HepG2 (cell line): ENCODE measurements around the gene PDLIM5. TPM values are rescaled to one million over a fixed set of nuclear protein-coding genes. Genes with fewer than 3 reads are reported as not detected.

ENCODE experiments used
- EED ChIP-seq: sonication (generic); formaldehyde crosslinking; IDR thresholded peaks from 2 replicates; pipeline ENCODE4 v1.5.0; 2020; ENCODE audit warnings: mild to moderate bottlenecking, missing genetic modification reagents
- GABPA ChIP-seq, 2 experiments: IDR thresholded peaks; 2 replicates each; pipeline ENCODE4 v1.6.1; 2011 to 2016; ENCODE audit warnings: low read depth in 2 of 2, low read length in 1 of 2, missing biosample characterization in 1 of 2, missing genetic modification characterization in 1 of 2
- NFE2L2 ChIP-seq: fragments of 150-350 bp; IDR thresholded peaks from 2 replicates; pipeline ENCODE4 v1.6.1; 2014; ENCODE audit warnings: low read length
- POLR2AphosphoS2 ChIP-seq: IDR thresholded peaks from 2 replicates; pipeline ENCODE4 v1.6.1; 2011; ENCODE audit warnings: low read depth, low read length, improper control_type of control experiment
- ZFP82 ChIP-seq: sonication (generic); formaldehyde crosslinking; IDR thresholded peaks from 2 replicates; pipeline ENCODE4 v1.5.1; 2020; ENCODE audit warnings: mild to moderate bottlenecking, missing genetic modification reagents, borderline replicate concordance
- ZFY ChIP-seq: sonication (generic); formaldehyde crosslinking; IDR thresholded peaks from 2 replicates; pipeline ENCODE4 v1.4.0; 2020; ENCODE audit warnings: missing genetic modification reagents
- ZHX2 ChIP-seq, 2 experiments: sonication (generic) in 1 of 2; formaldehyde crosslinking in 1 of 2; IDR thresholded peaks; 2 replicates each; pipeline versions ENCODE4 v1.6.1 to v1.9.0; 2014 to 2022; ENCODE audit warnings: antibody characterized with exemption in 1 of 2, borderline replicate concordance in 1 of 2, inconsistent platforms in 1 of 2, low read depth in 1 of 2, missing genetic modification reagents in 1 of 2
- ZNF350 ChIP-seq: sonication (generic); formaldehyde crosslinking; IDR thresholded peaks from 2 replicates; pipeline ENCODE4 v1.4.0; 2020; ENCODE audit warnings: mild to moderate bottlenecking, low read depth, missing genetic modification reagents, borderline replicate concordance
- ZNF724P ChIP-seq: sonication (generic); formaldehyde crosslinking; IDR thresholded peaks from 2 replicates; pipeline ENCODE4 v1.8.0; 2022; ENCODE audit warnings: missing genetic modification reagents, borderline replicate concordance
- ZNF766 ChIP-seq: sonication (generic); formaldehyde crosslinking; IDR thresholded peaks from 2 replicates; pipeline ENCODE4 v1.5.0; 2020; ENCODE audit warnings: missing genetic modification reagents, borderline replicate concordance
- ZNF781 ChIP-seq: sonication (generic); formaldehyde crosslinking; IDR thresholded peaks from 2 replicates; pipeline ENCODE4 v1.5.1; 2020; ENCODE audit warnings: borderline replicate concordance, mild to moderate bottlenecking, missing genetic modification reagents; ENCODE audit errors: not compliant biosample characterization
- ZNF800 ChIP-seq: sonication (generic); formaldehyde crosslinking; IDR thresholded peaks from 2 replicates; pipeline ENCODE4 v1.4.0; 2020; ENCODE audit warnings: missing genetic modification reagents
- ZNF839 ChIP-seq: sonication (generic); formaldehyde crosslinking; IDR thresholded peaks from 2 replicates; pipeline ENCODE4 v1.4.0; 2020; ENCODE audit warnings: missing genetic modification reagents, mild to moderate bottlenecking, borderline replicate concordance
- polyA plus RNA-seq, 8 experiments: library from polyadenylated mRNA; depleted of rRNA in 3 of 8; stranded (reverse) in 7 of 8; unstranded in 1 of 8; fragments of >200 nt; fragmentation: Illumina TruSeq in 4 of 8; extraction: Trizol in 4 of 8; gene quantifications; 2 replicates each; pipeline versions ENCODE4 v1.2.1 to v1.2.3, GENCODE V29; 2011 to 2016; ENCODE audit warnings: low read depth in 4 of 8, missing spikeins in 1 of 8, mixed read lengths in 1 of 8; ENCODE audit not compliant: insufficient read depth in 1 of 8
- total RNA-seq, 5 experiments: library from RNA; depleted of rRNA; stranded (reverse); fragments of >200 nt; fragmentation: Illumina TruSeq; extraction: Trizol; gene quantifications; 2 replicates each; pipeline ENCODE4 v1.2.3, GENCODE V29; 2016; ENCODE audit warnings: low read depth in 1 of 5
- TF ChIP-seq, protein P1 (sequence below): sonication (generic); formaldehyde crosslinking; IDR thresholded peaks from 2 replicates; pipeline ENCODE4 v1.5.1; 2020; ENCODE audit warnings: missing genetic modification reagents, mild to moderate bottlenecking, borderline replicate concordance
- TF ChIP-seq, protein P2 (sequence below): sonication (generic); formaldehyde crosslinking; IDR thresholded peaks from 2 replicates; pipeline ENCODE4 v1.5.0; 2020; ENCODE audit warnings: mild to moderate bottlenecking, missing genetic modification reagents
- TF ChIP-seq, protein P3 (sequence below): sonication (generic); formaldehyde crosslinking; IDR thresholded peaks from 2 replicates; pipeline ENCODE4 v1.5.0; 2020; ENCODE audit warnings: missing genetic modification reagents

PDLIM5 gene
- total and polyA plus RNA-seq, 2 of the 13 experiments (the other 11 are each of a cell fraction or from before 2014, with no cell fraction given): 52.8 to 119 TPM

- TF ChIP-seq ZNF800 (CRISPR knock-in tag): no peak
- TF ChIP-seq GABPA (IDR thresholded peaks at IDR 0.05; ENCODE audit: low read depth, low read length): no peak
- TF ChIP-seq GABPA (CRISPR knock-in tag; IDR thresholded peaks at IDR 0.05; ENCODE audit: low read depth): no peak
- TF ChIP-seq, protein P1, sequence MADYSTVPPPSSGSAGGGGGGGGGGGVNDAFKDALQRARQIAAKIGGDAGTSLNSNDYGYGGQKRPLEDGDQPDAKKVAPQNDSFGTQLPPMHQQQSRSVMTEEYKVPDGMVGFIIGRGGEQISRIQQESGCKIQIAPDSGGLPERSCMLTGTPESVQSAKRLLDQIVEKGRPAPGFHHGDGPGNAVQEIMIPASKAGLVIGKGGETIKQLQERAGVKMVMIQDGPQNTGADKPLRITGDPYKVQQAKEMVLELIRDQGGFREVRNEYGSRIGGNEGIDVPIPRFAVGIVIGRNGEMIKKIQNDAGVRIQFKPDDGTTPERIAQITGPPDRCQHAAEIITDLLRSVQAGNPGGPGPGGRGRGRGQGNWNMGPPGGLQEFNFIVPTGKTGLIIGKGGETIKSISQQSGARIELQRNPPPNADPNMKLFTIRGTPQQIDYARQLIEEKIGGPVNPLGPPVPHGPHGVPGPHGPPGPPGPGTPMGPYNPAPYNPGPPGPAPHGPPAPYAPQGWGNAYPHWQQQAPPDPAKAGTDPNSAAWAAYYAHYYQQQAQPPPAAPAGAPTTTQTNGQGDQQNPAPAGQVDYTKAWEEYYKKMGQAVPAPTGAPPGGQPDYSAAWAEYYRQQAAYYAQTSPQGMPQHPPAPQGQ (CRISPR knock-in tag): no peak
- TF ChIP-seq POLR2AphosphoS2: no peak
- TF ChIP-seq, protein P2, sequence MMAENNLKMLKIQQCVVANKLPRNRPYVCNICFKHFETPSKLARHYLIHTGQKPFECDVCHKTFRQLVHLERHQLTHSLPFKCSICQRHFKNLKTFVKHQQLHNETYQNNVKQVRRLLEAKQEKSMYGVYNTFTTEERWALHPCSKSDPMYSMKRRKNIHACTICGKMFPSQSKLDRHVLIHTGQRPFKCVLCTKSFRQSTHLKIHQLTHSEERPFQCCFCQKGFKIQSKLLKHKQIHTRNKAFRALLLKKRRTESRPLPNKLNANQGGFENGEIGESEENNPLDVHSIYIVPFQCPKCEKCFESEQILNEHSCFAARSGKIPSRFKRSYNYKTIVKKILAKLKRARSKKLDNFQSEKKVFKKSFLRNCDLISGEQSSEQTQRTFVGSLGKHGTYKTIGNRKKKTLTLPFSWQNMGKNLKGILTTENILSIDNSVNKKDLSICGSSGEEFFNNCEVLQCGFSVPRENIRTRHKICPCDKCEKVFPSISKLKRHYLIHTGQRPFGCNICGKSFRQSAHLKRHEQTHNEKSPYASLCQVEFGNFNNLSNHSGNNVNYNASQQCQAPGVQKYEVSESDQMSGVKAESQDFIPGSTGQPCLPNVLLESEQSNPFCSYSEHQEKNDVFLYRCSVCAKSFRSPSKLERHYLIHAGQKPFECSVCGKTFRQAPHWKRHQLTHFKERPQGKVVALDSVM (CRISPR knock-in tag): no peak
- TF ChIP-seq ZFP82: no peak
- TF ChIP-seq ZNF839 (CRISPR knock-in tag): no peak
- TF ChIP-seq, protein P3, sequence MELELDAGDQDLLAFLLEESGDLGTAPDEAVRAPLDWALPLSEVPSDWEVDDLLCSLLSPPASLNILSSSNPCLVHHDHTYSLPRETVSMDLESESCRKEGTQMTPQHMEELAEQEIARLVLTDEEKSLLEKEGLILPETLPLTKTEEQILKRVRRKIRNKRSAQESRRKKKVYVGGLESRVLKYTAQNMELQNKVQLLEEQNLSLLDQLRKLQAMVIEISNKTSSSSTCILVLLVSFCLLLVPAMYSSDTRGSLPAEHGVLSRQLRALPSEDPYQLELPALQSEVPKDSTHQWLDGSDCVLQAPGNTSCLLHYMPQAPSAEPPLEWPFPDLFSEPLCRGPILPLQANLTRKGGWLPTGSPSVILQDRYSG (CRISPR knock-in tag): no peak
- TF ChIP-seq ZNF766: no peak
- TF ChIP-seq ZHX2 (IDR thresholded peaks at IDR 0.05; ENCODE audit: low read depth): no peak
- TF ChIP-seq ZHX2 (CRISPR knock-in tag; IDR thresholded peaks at IDR 0.05; ENCODE audit: borderline replicate concordance): no peak
- TF ChIP-seq ZNF781 (CRISPR knock-in tag): no peak
- no peak for TF ChIP-seq ZNF350
- TF ChIP-seq EED: no peak
- TF ChIP-seq ZNF724P (CRISPR knock-in tag): no peak
- no peak for TF ChIP-seq ZFY (CRISPR knock-in tag)
- TF ChIP-seq NFE2L2: no peak
Measured at GRCh38 chr4:94428884-94429283, 22.9 kb upstream of the PDLIM5 start (continued).
